GM23248 (cell line): ENCODE data around the gene TP53I3. TPM values are rescaled to one million over a fixed set of nuclear protein-coding genes. Genes with fewer than 3 reads are reported as not detected.

Experiments
- DNase-seq: peaks from one replicate; pipeline ENCODE4 v3.0.0-alpha.2; 2015
- H2AFZ ChIP-seq: fragments of 200-600 bp; sonication (generic); 2 replicates; pipeline ENCODE4 v1.6.1; 2016; ENCODE audit warnings: antibody characterized with exemption
- H3F3A ChIP-seq: fragments of 200-600 bp; sonication (generic); 2 replicates; pipeline ENCODE4 v1.6.1; 2016; ENCODE audit warnings: mild to moderate bottlenecking, antibody characterized with exemption, mixed run types; ENCODE audit not compliant: insufficient read depth
- H3K27ac ChIP-seq: fragments of 200-600 bp; sonication (generic); 2 replicates; pipeline ENCODE4 v1.5.1; 2016; ENCODE audit warnings: mild to moderate bottlenecking
- H3K27me3 ChIP-seq: fragments of 200-600 bp; sonication (generic); replicated peaks from 2 replicates; pipeline ENCODE4 v1.6.1; 2016; ENCODE audit warnings: mild to moderate bottlenecking; ENCODE audit not compliant: insufficient read depth
- H3K36me3 ChIP-seq: fragments of 200-600 bp; sonication (generic); 2 replicates; pipeline ENCODE4 v1.6.1; 2016; ENCODE audit warnings: low read depth, mild to moderate bottlenecking
- H3K4me1 ChIP-seq: fragments of 200-600 bp; sonication (generic); 2 replicates; pipeline ENCODE4 v1.6.1; 2016; ENCODE audit warnings: mild to moderate bottlenecking; ENCODE audit not compliant: insufficient read depth
- H3K4me2 ChIP-seq: fragments of 200-600 bp; sonication (generic); one replicate; pipeline ENCODE4 v1.6.1; 2016; ENCODE audit warnings: mild to moderate bottlenecking; ENCODE audit not compliant: unreplicated experiment
- H3K4me3 ChIP-seq: fragments of 200-600 bp; sonication (generic); 2 replicates; pipeline ENCODE4 v1.5.1; 2016; ENCODE audit warnings: mild to moderate bottlenecking
- H3K79me2 ChIP-seq: fragments of 200-600 bp; sonication (generic); 2 replicates; pipeline ENCODE4 v1.6.1; 2016; ENCODE audit warnings: mild to moderate bottlenecking; ENCODE audit not compliant: insufficient read depth
- H3K9ac ChIP-seq: fragments of 200-600 bp; sonication (generic); 2 replicates; pipeline ENCODE4 v1.6.1; 2016; ENCODE audit warnings: mild to moderate bottlenecking
- H3K9me2 ChIP-seq: fragments of 200-600 bp; sonication (generic); 2 replicates; pipeline ENCODE4 v1.6.1; 2016; ENCODE audit warnings: mixed run types, mild to moderate bottlenecking, moderate library complexity; ENCODE audit not compliant: insufficient read depth
- H3K9me3 ChIP-seq: fragments of 200-600 bp; sonication (generic); one replicate; pipeline ENCODE4 v1.6.1; 2017; ENCODE audit warnings: low read depth
- H4K20me1 ChIP-seq: fragments of 200-600 bp; sonication (generic); 2 replicates; pipeline ENCODE4 v1.6.0; 2016; ENCODE audit not compliant: insufficient read depth
- EZH2 ChIP-seq: fragments of 200-600 bp; sonication (generic); IDR thresholded peaks from 2 replicates; pipeline ENCODE4 v1.6.1; 2018; ENCODE audit warnings: antibody characterized with exemption, mild to moderate bottlenecking; ENCODE audit not compliant: insufficient read depth, poor library complexity, severe bottlenecking
- EZH2phosphoT487 ChIP-seq: fragments of 200-600 bp; sonication (generic); IDR thresholded peaks from 2 replicates; pipeline ENCODE4 v1.6.1; 2018; ENCODE audit warnings: antibody characterized with exemption, moderate library complexity, mild to moderate bottlenecking, low read depth; ENCODE audit not compliant: insufficient read depth
- WGBS, 2 experiments: methylation state at CpG; one replicate each; pipeline ENCODE4 v1.1.6; 2015 to 2017; ENCODE audit warnings: low lambda C conversion rate in 2 of 2, low coverage in 1 of 2; ENCODE audit errors: missing lambda C conversion rate in 2 of 2; 5-methylcytosine and 5-hydroxymethylcytosine counted together
- in situ Hi-C: fragments of 300-500 bp; cut with MboI; formaldehyde crosslinking; loops from 2 replicates; pipeline ENCODE4 v1.15.0; 2020
- polyA plus RNA-seq: library from polyadenylated mRNA; unstranded; fragments of >200 nt; fragmentation: Nextera tagmentation; extraction: Ambion mirVana; gene quantifications from 2 replicates; pipeline ENCODE4 v1.2.1, GENCODE V29; 2016
- total RNA-seq: library from RNA; depleted of rRNA; stranded (reverse); fragments of >200 nt; shearing (Covaris generic); gene quantifications from 2 replicates; pipeline ENCODE4 v1.2.3, GENCODE V29; 2014

TP53I3 gene
- total and polyA plus RNA-seq, 2 experiments from 2014 or later: 76.2 to 81.7 TPM

DNA sequence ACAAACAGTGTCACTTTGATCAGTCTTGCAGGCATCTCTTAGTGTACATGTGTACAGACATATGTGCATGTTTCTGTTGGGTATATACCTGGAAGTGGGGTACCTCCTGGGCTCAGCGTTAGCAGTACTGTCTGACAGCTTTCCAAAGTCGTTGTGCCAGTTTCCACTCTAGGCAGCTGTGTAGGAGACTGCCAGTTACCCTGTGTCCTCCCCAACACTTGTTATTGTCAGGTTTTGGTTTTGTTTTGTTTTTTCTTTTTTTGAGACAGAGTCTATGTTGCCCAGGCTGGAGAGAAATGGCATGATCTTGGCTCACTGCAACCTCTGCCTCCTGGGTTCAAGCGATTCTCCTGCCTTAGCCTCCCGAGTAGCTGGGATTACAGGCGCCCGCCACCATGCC, 28.9 kb downstream of the TP53I3 start:
- WGBS, 2 experiments: 85 to 89% methylated on average over 6 of the region's 6 CpGs
- H2AFZ ChIP-seq: no peak overlapping the region
- in situ Hi-C loops: no loop called here
- H3F3A ChIP-seq: no peaks in the 10 kb centered on the region; the same call in 1 of the 2 replicates
- H3K4me1 ChIP-seq: no peaks in the 10 kb centered on the region
- H3K9me2 ChIP-seq: no peaks in the 10 kb centered on the region
- H4K20me1 ChIP-seq: no peaks in the 10 kb centered on the region
- no peak overlapping the region for H3K9ac ChIP-seq
- no peaks in the 10 kb centered on the region for H3K79me2 ChIP-seq
- no peaks in the 10 kb centered on the region for H3K9me3 ChIP-seq
- H3K27me3 ChIP-seq: no peaks in the 10 kb centered on the region
- H3K27ac ChIP-seq: no peak overlapping the region
- no peaks in the 10 kb centered on the region for H3K36me3 ChIP-seq
- H3K4me2 ChIP-seq: no peak overlapping the region
- no peak for DNase-seq
- TF ChIP-seq EZH2phosphoT487: no peak
- TF ChIP-seq EZH2: no peak
- no peak overlapping the region for H3K4me3 ChIP-seq

GRCh38 chr2:24054366-24055010, 30.1 kb downstream of the TP53I3 start:
- Histone ChIP-seq H3K4me2 (no peak overlapping the region), H3F3A (peaks cover 3% of the 10 kb centered on the region; the same call in 1 of the 2 replicates), H3K4me3 (no peak overlapping the region), H3K36me3 (no peaks in the 10 kb centered on the region), H3K9me2 (no peaks in the 10 kb centered on the region), H3K79me2 (no peaks in the 10 kb centered on the region), H4K20me1 (no peaks in the 10 kb centered on the region), H3K9me3 (no peaks in the 10 kb centered on the region), H2AFZ (no peak overlapping the region), H3K4me1 (no peaks in the 10 kb centered on the region), H3K27ac (no peak overlapping the region), H3K9ac (no peak overlapping the region), H3K27me3 (no peaks in the 10 kb centered on the region)
- in situ Hi-C loops: no loop called here
- no peak for DNase-seq
- WGBS, 2 experiments: 73 to 78% methylated on average over 8 of the region's 8 CpGs
- TF ChIP-seq EZH2: no peak
- no peak for TF ChIP-seq EZH2phosphoT487

DNA sequence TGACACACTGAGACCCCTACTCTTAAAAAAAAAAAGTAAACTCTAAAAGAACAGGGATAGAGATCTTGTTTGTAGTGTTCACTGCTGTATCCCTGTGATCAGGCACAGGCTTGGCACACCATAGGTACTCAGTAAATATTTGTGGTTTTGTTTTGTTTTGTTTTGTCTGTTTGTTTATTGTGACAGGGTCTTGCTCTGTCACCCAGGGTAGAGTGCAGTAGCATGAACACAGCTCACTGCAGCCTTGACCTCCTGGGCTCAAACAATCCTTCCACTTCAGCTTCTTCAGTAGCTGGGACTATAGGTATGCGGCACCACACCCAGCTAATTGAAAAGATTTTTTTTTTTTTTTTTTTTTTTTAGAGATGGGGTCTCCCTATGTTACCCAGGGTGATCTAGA, 31.7 kb downstream of the TP53I3 start:
- Histone ChIP-seq H2AFZ (no peak overlapping the region), H3K79me2 (no peaks in the 10 kb centered on the region), H3F3A (peaks cover 3% of the 10 kb centered on the region; the same call in 1 of the 2 replicates), H3K9ac (no peak overlapping the region), H3K4me2 (no peak overlapping the region), H3K27me3 (no peaks in the 10 kb centered on the region), H3K4me3 (no peak overlapping the region), H3K4me1 (0 out of 2 replicates have a peak, but pooled peaks cover 5% of the 10 kb centered on the region), H4K20me1 (no peaks in the 10 kb centered on the region), H3K36me3 (no peaks in the 10 kb centered on the region), H3K27ac (no peak overlapping the region), H3K9me2 (no peaks in the 10 kb centered on the region), H3K9me3 (no peaks in the 10 kb centered on the region)
- no peak for DNase-seq
- in situ Hi-C loops: no loop called here
- 93 to 94% methylated on average over 1 of the region's 1 CpG for WGBS, 2 experiments
- TF ChIP-seq EZH2: no peak
- TF ChIP-seq EZH2phosphoT487: no peak

- no peaks in the 10 kb centered on the region for H3K36me3 ChIP-seq
- no peak overlapping the region for H3K4me3 ChIP-seq
- H3K79me2 ChIP-seq: no peaks in the 10 kb centered on the region
- 0 out of 2 replicates have a peak, but pooled peaks cover 5% of the 10 kb centered on the region for H3K4me1 ChIP-seq
- no peak overlapping the region for H3K4me2 ChIP-seq
- DNase-seq: no peak
- H4K20me1 ChIP-seq: no peaks in the 10 kb centered on the region
- no peak overlapping the region for H3K9ac ChIP-seq
- H3K9me2 ChIP-seq: no peaks in the 10 kb centered on the region
- H3F3A ChIP-seq: peaks cover 5% of the 10 kb centered on the region
- no peak overlapping the region for H3K27ac ChIP-seq
- H3K9me3 ChIP-seq: no peaks in the 10 kb centered on the region
- H2AFZ ChIP-seq: no peak overlapping the region
- 61 to 66% methylated on average over 8 of the region's 8 CpGs for WGBS, 2 experiments
- TF ChIP-seq EZH2phosphoT487 (no peak), EZH2 (no peak)
- no peaks in the 10 kb centered on the region for H3K27me3 ChIP-seq
- in situ Hi-C loops: no loop called here
These were observed 32.8 kb downstream of the TP53I3 start for GRCh38 chr2:24051833-24052232.
